ENCODE results near the gene SOAT1.
A peak's percentile ranks its signal among the peaks of the same experiment; 100 is the strongest.
"Not testable (repeated sequence)": the region's sequence is repeated elsewhere in the genome, so short reads cannot be mapped to it uniquely, and the experiment has no call there.

Gene SOAT1

GRCh38 chr1:179365342-179366092 is 71.9 kb downstream of the SOAT1 start, which contains the start of gene AXDND1:
TSS of gene AXDND1 (plus strand) at chr1:179365971. CDS start at chr1:179366510, 539 bp downstream.
- DNase-seq = peak; percentile 90

DNA sequence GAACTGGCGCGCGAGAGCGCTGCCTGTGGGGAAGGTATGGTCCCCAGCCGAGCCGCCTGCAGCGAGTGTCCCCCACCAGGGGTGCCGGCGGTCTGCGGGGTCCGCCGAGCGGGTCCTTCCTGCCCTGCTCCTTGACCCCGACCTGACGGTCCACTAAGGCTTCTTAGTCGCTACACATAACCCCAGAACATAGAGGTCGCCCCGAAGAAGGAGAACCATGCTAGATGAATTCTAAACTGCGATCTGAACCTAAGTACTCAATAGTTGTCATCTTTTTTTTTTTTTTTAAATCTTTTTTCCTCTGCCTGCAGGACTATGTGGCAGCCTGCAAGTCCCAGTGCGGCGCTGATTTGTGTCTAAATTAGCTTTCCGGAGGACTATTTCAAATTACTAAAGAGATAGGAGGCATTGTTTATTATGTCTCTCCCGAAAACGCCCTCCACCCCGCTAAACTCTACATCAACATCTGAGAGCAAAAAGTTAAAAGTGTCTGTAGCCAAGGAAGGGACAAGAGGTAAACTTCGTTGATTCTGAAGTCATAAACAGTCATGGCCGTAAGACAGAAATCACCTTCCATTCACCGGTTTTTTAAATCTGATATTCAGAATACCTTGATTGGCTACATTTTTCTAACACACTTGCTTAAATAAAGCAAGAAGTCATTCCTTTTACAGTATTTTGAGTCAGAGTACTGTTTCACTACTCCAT is 72.7 kb downstream of the SOAT1 start:
- DNase-seq = peak; percentile 7

- peak; percentile 77 for DNase-seq
Observed at GRCh38 chr1:179369751-179370341, 76.2 kb downstream of the SOAT1 start.

DNA sequence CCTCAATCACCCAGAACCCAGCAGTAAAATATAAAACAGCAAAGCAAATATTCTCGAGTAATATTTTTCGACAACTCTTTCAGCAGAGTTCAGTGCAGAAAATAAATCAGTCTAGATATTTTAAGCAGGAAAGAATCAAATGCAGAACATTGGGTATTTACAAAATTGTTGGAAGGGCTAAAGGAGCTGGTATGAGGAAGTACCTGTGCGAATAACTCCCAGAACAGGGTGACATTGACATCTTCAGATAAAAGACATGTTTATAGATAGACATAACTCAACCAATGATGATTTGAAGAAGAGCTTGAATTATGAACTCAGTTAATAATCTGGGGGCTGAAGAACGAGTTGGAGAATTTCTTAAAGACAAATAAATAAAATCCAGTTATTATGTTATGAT is 78.6 kb downstream of the SOAT1 start:
- DNase-seq = no peak

DNA sequence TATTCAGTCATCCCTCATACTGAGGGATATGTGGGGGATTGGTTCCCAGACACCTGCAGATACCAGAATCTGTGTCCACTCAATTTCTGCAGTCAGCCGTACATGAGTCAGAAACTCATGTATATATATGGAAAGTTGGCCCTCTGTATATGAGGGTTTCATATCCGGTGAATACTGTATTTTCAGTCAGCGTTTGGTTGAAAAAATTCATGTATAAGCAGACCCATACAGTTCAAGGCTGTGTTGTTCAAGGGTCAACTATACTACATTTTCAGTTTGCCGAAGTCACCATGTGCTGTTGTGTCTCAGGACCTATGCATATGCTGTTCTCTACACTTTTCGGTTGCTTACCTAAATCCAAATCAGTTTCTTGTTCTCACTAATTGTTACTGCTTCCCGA is 82.6 kb downstream of the SOAT1 start:
- no peak for DNase-seq

GRCh38 chr1:179380299-179380698 is 86.7 kb downstream of the SOAT1 start:
- no peak for DNase-seq

DNA sequence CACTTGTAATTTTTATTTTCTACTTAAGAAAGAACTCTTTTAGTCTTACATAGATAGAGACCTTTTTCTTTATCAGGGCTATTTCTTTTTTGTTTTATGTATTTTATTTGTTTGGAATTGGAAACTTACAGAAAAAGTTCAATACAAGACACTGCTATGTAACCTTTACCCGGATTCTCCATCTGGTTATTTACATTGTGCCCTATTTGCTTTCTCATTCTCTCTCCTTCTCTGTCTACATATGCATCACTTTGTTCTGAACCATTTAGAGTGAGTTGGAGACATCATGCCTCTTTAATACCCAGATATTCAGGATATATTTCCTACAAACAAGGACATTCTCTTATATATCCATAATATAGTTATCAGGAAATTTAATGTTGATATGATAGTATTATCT is 90.4 kb downstream of the SOAT1 start:
- no peak for DNase-seq

- no peak for DNase-seq
Observed at GRCh38 chr1:179385510-179385909, 91.9 kb downstream of the SOAT1 start.

DNA sequence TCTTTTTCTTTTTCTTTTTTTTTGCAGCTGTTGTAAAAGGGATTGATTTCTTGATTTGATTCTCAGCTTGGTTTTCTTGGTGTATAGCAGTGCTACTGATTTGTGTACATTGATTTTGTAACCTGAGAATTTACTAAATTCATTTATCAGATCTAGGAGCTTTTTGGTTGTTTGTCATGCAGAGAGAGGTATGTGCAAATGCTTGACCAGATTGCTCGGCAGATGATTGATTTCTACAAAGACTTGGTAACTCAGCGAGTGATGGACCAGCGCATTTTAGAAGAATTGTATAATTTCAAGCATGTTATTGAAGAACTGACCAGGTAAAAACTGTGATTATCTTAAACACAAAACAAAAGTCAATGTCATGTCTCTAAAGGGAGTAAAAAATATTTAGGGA is 100.1 kb downstream of the SOAT1 start:
- no peak for DNase-seq

DNA sequence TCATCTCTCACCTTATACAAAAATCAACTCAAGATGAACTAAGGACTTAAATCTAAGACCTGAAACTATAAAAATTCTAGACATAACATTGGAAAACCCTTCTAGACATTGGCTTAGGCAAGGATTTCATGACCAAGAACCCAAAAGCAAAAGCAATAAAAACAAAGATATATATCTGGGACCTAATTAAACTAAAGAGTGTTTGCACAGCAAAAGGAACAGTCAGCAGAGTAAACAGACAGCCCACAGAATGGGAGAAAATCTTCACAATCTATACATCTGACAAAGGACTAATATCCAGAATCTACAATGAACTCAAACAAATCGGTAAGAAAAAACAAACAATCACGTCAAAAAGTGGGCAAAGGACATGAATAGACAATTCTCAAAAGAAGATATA is 105.8 kb downstream of the SOAT1 start:
- DNase-seq = not testable (repeated sequence)
